Tibial nerve (tissue), 4 donors: ENCODE data around the gene MICAL2. TPM values are rescaled to one million over a fixed set of nuclear protein-coding genes. Genes with fewer than 3 reads are reported as not detected.

Source experiments
- DNase-seq, 2 donors: peaks; one replicate each; pipeline ENCODE4 v3.0.0-alpha.2; 2019; ENCODE audit warnings: low spot score in 2 of 2
- H3K27ac ChIP-seq, 4 donors: fragments of 200-600 bp; sonication (generic) in 3 of 4; one replicate each; pipeline ENCODE4 v1.5.1; 2017 to 2019; ENCODE audit warnings: mild to moderate bottlenecking in 1 of 4
- H3K27me3 ChIP-seq, 2 donors: fragments of 200-600 bp; sonication (generic) in 1 of 2; one replicate each; pipeline versions ENCODE4 v1.5.1 to v1.6.0; 2017 to 2019
- H3K36me3 ChIP-seq, 3 donors: fragments of 200-600 bp; sonication (generic); one replicate each; pipeline ENCODE4 v1.5.1; 2018 to 2019
- H3K4me1 ChIP-seq, 4 donors: fragments of 200-600 bp; sonication (generic) in 3 of 4; one replicate each; pipeline ENCODE4 v1.5.1; 2017 to 2019
- H3K4me3 ChIP-seq, 4 donors: fragments of 200-600 bp; sonication (generic) in 3 of 4; one replicate each; pipeline ENCODE4 v1.5.1; 2017 to 2019; ENCODE audit warnings: mild to moderate bottlenecking in 1 of 4, moderate library complexity in 1 of 4
- H3K9me3 ChIP-seq, 4 donors: fragments of 200-600 bp; sonication (generic) in 3 of 4; one replicate each; pipeline ENCODE4 v1.5.1; 2017 to 2019
- EP300 ChIP-seq, 2 donors: sonication (generic); formaldehyde crosslinking; IDR thresholded peaks; one replicate each; pipeline ENCODE4 v1.6.1; 2017; ENCODE audit warnings: antibody characterized with exemption in 2 of 2, mild to moderate bottlenecking in 1 of 2
- POLR2A ChIP-seq, 2 donors: fragments of 450-650 bp; IDR thresholded peaks; one replicate each; pipeline ENCODE4 v1.6.1; 2017; ENCODE audit warnings: antibody characterized with exemption in 2 of 2, mild to moderate bottlenecking in 2 of 2, moderate library complexity in 2 of 2
- WGBS, 2 donors: methylation state at CpG; one replicate each; pipeline ENCODE4 v1.1.5; 2018; 5-methylcytosine and 5-hydroxymethylcytosine counted together
- total RNA-seq, 4 donors: library from RNA; depleted of rRNA; stranded (reverse); fragments of >200 nt; gene quantifications; one replicate each; pipeline ENCODE4 v1.1.0, GENCODE V29; 2016
- TF ChIP-seq, protein P1 (sequence below), 5 experiments: fragments of 200-600 bp in 3 of 5; fragments of 450-650 bp in 2 of 5; sonication (generic) in 3 of 5; IDR thresholded peaks; one replicate each; pipeline ENCODE4 v1.5.1; 2016 to 2019; ENCODE audit warnings: antibody characterized with exemption in 5 of 5, mild to moderate bottlenecking in 3 of 5, moderate library complexity in 2 of 5

Gene MICAL2
- total RNA-seq, 4 donors from 2014 or later, result 87.0 to 136 (median 101) TPM

GRCh38 chr11:12098601-12099000 is 11.8 kb upstream of the MICAL2 start:
- Histone ChIP-seq H3K4me1 (peaks cover 0 to 18% (median 8%) of the 10 kb centered on the region in 4 donors), H3K27me3 (peaks cover 0 to 7% of the 10 kb centered on the region in 2 donors), H3K36me3 (no peaks in the 10 kb centered on the region), H3K9me3 (no peaks in the 10 kb centered on the region), H3K4me3 (no peak overlapping the region), H3K27ac (no peak overlapping the region)
- DNase-seq, result no peak
- 83 to 92% methylated on average over 3 of the region's 3 CpGs for WGBS, 2 donors
- TF ChIP-seq EP300 (IDR thresholded peaks at IDR 0.05), result no peak
- TF ChIP-seq POLR2A (IDR thresholded peaks at IDR 0.05), result no peak
- TF ChIP-seq, protein P1, sequence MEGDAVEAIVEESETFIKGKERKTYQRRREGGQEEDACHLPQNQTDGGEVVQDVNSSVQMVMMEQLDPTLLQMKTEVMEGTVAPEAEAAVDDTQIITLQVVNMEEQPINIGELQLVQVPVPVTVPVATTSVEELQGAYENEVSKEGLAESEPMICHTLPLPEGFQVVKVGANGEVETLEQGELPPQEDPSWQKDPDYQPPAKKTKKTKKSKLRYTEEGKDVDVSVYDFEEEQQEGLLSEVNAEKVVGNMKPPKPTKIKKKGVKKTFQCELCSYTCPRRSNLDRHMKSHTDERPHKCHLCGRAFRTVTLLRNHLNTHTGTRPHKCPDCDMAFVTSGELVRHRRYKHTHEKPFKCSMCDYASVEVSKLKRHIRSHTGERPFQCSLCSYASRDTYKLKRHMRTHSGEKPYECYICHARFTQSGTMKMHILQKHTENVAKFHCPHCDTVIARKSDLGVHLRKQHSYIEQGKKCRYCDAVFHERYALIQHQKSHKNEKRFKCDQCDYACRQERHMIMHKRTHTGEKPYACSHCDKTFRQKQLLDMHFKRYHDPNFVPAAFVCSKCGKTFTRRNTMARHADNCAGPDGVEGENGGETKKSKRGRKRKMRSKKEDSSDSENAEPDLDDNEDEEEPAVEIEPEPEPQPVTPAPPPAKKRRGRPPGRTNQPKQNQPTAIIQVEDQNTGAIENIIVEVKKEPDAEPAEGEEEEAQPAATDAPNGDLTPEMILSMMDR (IDR thresholded peaks at IDR 0.05), result no peak

DNA sequence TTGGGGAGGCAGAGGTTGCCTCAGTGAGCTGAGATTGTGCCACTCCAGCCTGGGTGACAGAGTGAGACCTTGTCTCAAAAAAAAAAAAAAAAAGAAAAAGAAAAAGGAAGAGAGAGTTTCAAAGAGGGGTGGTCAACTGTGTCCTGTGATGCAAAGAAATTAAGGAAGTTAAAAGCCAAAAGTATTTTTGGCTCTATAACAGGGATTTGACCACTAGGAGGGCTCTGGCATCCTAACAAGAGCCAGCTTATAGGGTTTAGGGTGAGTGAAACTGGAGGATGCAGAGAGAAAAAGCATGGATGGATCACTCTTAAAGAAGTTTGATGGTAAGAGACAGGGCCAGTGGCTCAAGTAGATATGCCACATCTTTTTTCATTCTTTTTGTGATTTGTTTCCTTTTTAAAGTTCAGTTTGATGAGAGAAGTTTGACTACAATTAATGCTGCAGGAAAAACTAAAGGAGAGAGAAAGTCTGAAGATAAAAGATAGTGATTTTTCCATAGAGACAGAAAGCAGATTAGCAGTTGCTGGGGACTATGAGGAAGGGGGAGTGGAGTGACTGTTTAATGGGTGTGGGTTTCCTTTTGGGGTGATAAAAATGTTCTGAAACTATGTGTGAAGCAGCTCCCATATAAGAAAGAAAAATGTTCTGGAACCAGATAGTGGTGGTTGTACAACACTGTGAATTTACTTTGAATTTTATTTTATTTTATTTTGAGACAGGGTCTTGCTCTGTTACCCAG is 11.1 kb upstream of the MICAL2 start:
- Histone ChIP-seq H3K4me1 (peaks cover 0 to 18% (median 8%) of the 10 kb centered on the region in 4 donors), H3K27ac (no peak overlapping the region), H3K4me3 (no peak overlapping the region), H3K9me3 (no peaks in the 10 kb centered on the region), H3K27me3 (peaks cover 0 to 7% of the 10 kb centered on the region in 2 donors), H3K36me3 (no peaks in the 10 kb centered on the region)
- DNase-seq, result no peak
- TF ChIP-seq POLR2A (IDR thresholded peaks at IDR 0.05) (no peak), EP300 (IDR thresholded peaks at IDR 0.05) (no peak)
- TF ChIP-seq, protein P1 (IDR thresholded peaks at IDR 0.05), result no peak

GRCh38 chr11:12100429-12100828 is 10.0 kb upstream of the MICAL2 start:
- Histone ChIP-seq H3K36me3 (no peaks in the 10 kb centered on the region), H3K27me3 (peaks cover 0 to 7% of the 10 kb centered on the region in 2 donors), H3K4me3 (no peak overlapping the region), H3K9me3 (no peaks in the 10 kb centered on the region), H3K27ac (peak overlapping the region in 1 of 4 donors; percentile 77), H3K4me1 (peaks cover 0 to 18% (median 8%) of the 10 kb centered on the region in 4 donors)
- 45 to 69% methylated on average over 8 of the region's 8 CpGs for WGBS, 2 donors
- no peak for DNase-seq
- TF ChIP-seq, protein P1 (IDR thresholded peaks at IDR 0.05), result no peak
- TF ChIP-seq POLR2A (IDR thresholded peaks at IDR 0.05), result no peak
- TF ChIP-seq EP300 (IDR thresholded peaks at IDR 0.05), result no peak

DNA sequence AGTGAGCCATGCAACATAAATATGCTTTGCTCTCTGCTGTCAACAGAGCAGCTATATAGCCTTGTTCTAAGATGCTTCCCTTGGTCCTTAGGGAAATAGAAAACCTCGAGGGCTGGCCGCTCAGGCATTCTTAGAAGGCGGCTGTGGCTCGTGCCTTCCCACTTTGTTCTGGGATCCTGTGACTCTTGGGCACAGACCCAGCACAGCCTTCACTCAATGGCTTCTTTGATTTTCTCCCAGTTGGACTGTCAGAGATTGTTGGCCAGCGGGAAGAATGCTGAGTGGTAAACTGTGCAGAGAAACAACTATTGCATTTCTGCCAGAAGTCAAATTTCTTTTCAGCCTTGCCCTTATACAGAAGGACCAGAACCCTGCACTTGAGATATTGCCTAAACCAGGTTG is 9.5 kb upstream of the MICAL2 start:
- DNase-seq, result peak; percentile 39 to 44
- 37 to 46% methylated on average over 5 of the region's 5 CpGs for WGBS, 2 donors
- Histone ChIP-seq H3K27me3 (peaks cover 0 to 7% of the 10 kb centered on the region in 2 donors), H3K4me3 (no peak overlapping the region), H3K27ac (peak overlapping the region in 3 of 4 donors; percentile 17 to 77 (median 52)), H3K9me3 (no peaks in the 10 kb centered on the region), H3K36me3 (no peaks in the 10 kb centered on the region), H3K4me1 (peaks cover 0 to 18% (median 8%) of the 10 kb centered on the region in 4 donors)
- TF ChIP-seq EP300 (IDR thresholded peaks at IDR 0.05), result peak; percentile 81 to 94
- TF ChIP-seq POLR2A (IDR thresholded peaks at IDR 0.05), result no peak

DNA sequence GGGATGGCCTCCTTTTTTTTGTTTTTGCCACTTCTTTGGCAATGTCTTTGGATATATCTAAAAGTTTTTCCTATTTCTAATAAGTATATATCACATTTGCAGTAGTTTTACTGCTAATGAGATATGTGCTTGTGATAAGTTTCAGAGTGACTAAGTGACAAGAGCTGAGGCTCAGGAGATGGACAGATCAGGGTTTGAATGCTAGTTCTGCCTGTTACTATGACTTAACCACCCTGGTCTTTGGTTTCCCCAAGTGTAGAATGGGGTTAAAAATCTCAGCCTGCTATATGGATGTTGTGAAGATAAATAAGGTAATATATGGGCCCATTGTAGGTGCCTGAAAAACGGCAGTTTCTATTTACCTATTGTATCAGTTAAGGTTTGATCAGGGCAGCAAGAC is 9.1 kb upstream of the MICAL2 start:
- peaks cover 0 to 7% of the 10 kb centered on the region in 2 donors for H3K27me3 ChIP-seq
- H3K9me3 ChIP-seq, result no peaks in the 10 kb centered on the region
- no peaks in the 10 kb centered on the region for H3K36me3 ChIP-seq
- no peak for DNase-seq
- TF ChIP-seq, protein P1 (IDR thresholded peaks at IDR 0.05), result no peak
- TF ChIP-seq EP300 (IDR thresholded peaks at IDR 0.05) (no peak), POLR2A (IDR thresholded peaks at IDR 0.05) (no peak)
- peak overlapping the region in 3 of 4 donors; percentile 17 to 77 (median 52) for H3K27ac ChIP-seq
- 33 to 44% methylated on average over 1 of the region's 1 CpG for WGBS, 2 donors
- peaks cover 0 to 18% (median 8%) of the 10 kb centered on the region in 4 donors for H3K4me1 ChIP-seq
- H3K4me3 ChIP-seq, result no peak overlapping the region
